ENCODE results near the gene TCF7.

Gene TCF7

GRCh38 chr5:134113363-134113889, 1.1 kb upstream of the TCF7 start:
- peak; percentile 29 for DNase-seq (ENCODE audit: low spot score)

DNA sequence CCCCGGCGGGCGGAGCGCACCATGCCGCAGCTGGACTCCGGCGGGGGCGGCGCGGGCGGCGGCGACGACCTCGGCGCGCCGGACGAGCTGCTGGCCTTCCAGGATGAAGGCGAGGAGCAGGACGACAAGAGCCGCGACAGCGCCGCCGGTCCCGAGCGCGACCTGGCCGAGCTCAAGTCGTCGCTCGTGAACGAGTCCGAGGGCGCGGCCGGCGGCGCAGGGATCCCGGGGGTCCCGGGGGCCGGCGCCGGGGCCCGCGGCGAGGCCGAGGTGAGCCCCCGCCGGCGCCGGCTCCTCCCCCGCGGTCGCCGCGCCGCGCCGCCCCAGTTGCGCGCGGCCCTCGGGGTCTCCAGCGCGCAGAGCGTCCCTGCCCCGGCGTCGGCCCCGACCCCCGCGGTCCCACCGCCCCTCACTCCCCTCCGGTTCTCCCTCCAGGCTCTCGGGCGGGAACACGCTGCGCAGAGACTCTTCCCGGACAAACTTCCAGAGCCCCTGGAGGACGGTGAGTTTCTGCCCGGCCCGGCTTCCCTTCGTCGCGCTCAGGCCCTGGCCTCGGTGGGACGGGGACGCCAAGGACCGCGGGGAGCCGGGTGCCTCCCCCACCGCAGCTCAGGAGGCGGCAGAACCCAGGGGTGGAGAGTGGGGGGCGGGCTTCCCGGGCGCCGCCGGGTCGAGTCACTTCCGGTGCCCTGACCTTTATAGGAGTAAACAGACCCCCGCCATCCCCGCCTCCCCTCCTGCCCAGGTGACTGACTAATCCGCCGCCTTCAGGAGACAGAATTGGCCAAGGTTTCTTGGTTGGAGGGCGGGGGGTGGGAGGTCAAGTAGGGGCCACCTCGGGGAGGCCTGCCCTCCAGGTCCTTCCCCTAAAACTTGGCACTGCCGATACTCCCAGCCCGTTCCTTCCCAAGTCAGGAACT, 665 bp downstream of the TCF7 start:
- peak; percentile 94 for DNase-seq (ENCODE audit: low spot score)

DNA sequence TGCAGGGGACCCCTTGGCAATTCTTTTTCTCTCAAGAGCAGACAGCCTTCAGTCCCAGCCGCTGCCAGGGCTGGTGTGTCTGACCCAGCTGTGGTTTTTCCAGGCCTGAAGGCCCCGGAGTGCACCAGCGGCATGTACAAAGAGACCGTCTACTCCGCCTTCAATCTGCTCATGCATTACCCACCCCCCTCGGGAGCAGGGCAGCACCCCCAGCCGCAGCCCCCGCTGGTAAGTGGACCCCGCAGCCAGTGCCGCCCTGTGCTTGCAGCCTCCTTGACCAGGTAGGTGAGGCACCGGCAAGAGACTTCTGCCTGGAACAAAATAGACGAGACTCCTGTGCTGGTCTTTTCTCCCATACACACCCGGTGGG, 1.3 kb downstream of the TCF7 start:
- no peak for DNase-seq (ENCODE audit: low spot score)

GRCh38 chr5:134116286-134116685, 1.8 kb downstream of the TCF7 start:
- no peak for DNase-seq (ENCODE audit: low spot score)

DNA sequence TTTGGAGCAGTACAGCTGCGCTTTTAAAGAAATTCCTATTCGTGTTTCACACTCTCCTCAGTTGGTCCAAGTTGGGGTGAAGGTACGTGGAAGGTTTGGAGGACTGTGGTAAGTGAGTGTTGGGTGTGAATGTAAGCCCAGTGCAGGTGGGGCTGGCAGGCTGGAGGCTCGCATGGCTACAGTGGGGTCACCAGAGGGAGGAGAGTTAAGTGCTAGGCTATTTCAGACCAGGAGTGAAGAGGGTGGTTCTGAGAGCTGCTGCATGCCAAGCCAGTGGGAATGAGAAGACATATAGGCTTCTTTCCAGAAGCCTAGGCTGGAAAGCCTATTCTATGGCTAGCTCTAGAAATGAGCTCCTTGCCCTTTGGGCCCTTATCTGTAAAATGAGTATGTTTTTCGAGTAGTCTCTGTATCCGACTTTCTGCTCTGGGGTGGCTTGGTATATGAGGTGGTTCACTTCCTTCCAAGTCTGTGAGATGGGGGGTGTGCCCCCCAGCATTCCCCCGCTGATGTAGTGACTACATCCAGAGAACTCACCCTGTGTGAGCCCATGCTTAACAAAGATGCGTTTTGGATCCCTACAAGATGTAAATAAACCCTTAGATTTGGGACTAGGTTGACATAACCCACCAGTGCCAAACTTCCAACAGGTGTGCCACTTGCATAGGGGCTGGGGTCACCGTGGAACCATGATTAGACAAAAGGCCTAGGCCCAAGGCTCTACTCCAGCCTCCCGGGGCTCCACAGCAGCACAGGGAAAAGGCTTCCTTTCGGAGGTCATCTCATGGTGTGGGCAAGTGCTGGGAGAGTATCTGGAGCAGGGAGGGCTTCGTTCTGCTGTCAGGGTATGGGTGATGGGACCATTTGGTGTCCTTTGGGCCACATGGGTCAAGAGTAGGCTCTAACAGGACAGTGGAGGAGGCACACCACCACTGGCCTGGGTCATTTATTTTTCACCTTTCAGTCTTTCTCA, 2.6 kb downstream of the TCF7 start:
- DNase-seq (ENCODE audit: low spot score), result no peak

GRCh38 chr5:134118212-134118835, 3.8 kb downstream of the TCF7 start:
- no peak for DNase-seq (ENCODE audit: low spot score)

- no peak for DNase-seq (ENCODE audit: low spot score)
Observed at GRCh38 chr5:134119720-134120119, 5.2 kb downstream of the TCF7 start.

GRCh38 chr5:134120386-134121138, 6.1 kb downstream of the TCF7 start:
- DNase-seq (ENCODE audit: low spot score), result no peak

DNA sequence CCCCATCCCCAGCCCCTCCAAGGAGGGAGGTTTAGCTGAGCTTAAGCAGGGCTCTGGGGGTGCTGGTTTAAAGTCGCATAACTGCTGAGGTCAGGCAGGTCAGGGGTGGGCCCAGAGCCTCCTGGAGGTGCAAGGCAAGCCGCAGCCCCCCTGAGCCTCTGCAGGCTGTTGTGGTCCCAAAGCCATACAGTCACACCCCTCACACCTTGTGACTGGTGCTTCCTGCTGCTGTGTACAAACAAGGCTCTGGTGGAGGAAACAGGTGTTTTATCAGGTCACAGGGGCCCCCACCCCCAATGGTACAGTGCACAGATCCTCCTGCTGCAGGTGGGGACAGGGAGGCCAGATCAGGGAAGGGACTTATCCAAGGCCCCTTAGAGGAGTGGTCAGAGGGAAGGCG, 8.0 kb downstream of the TCF7 start:
- no peak for DNase-seq (ENCODE audit: low spot score)

- no peak for DNase-seq (ENCODE audit: low spot score)
Observed at GRCh38 chr5:134123360-134123759, 8.9 kb downstream of the TCF7 start.

- DNase-seq (ENCODE audit: low spot score), result no peak
Observed at GRCh38 chr5:134124289-134125038, 10.0 kb downstream of the TCF7 start.

DNA sequence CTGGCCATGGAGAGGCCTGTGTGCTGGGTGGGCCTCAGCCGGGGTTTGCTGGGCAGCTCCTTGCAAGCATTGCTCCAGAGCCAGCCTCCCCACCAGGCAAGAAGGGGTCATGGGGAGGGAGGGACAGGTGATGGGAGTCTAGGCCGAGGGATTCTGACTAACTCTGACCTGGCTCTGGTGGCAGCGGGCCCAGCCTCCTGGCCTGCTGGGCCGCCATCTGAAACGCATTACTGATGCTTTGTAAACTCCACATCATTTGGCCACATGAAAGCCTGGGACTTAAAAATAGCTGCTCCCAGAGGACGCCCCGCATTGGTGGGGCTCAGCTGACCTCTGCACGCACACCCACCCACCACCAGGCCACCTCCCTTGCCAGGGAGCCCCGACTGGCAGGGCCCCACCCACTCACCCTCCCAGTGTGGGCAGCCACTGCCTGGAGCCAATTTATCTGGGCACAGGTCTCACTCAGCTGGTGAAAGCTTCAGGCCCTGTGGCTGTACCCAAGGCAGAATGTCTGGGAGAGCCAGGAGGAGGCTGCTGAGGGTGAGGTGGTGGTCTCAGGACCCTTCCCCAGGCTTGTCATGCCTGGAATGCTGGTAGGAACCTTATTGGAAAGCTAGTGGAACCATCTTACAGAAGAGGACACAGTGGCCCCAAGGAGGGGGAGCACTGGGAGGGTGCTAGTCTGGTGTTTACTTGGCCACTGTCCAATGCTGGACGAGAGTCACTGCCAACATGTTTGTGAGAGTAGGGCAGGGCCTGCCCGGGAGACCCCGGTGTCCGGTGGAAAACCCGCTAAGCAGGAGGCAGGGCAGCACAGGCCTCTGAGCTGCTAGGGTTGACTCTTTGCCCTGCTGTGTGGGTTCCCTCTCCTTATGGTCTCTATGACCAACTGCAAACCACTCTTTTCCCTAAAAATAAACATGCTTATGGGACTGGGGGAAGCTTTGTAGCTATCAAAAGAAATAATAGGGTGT, 10.8 kb downstream of the TCF7 start:
- DNase-seq (ENCODE audit: low spot score), result no peak

DNA sequence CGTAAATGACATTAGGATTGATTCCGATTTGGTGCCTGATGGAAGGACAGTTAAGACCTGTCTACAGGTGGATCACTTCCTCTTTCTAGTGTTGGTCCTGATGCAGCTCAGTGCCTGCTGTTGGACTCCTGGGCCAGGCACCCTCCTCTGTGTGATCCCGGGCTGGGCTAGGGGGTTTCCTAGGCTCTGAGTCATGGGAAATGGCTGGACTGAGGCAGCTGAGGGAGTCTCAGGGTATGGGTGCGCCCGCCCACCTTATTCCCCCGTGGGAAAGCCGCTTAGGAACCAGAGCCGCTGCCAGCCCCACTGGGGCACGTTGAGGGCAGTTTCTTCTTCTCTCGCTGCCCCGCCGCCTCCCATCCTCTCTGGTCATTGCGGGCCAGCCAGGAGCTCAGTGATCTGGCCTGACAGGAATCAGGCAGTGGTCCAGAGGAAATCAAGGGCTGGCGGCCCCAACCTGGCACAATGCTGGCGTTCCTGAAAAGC, 12.9 kb downstream of the TCF7 start:
- no peak for DNase-seq (ENCODE audit: low spot score)

DNA sequence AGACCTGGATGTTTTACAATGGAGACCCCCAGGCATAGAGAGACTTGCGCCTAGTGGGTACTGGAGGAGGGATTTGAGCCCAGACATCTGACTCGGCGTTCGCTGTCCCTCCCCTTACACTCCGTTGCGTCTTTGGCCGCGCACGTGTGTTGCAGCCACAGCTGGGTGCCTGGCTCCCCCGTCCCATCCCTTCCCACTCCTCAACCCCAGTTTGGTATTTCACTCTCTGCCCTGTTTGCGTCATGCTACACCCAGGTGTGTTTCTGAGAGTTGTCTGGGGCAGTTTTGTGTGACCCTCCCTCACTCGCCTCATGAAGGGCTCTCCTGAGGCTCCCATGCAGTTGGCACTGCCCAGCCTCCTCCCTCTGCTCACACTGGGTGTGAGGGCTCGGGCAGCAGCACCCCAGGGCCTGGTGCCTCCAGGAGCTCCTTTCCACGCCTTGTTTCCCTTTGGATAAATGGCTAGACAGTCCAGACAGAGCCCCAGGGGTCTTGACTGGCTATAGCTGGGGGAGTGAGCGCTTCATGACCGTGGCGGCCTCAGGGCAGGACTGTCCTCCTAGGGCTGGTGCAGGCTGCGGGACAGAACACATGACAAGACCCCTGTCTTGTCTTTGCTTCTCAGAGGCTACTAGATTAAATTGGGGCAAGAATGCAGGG, 13.6 kb downstream of the TCF7 start:
- DNase-seq (ENCODE audit: low spot score), result no peak

GRCh38 chr5:134128648-134128995, 14.1 kb downstream of the TCF7 start:
- DNase-seq (ENCODE audit: low spot score), result no peak

DNA sequence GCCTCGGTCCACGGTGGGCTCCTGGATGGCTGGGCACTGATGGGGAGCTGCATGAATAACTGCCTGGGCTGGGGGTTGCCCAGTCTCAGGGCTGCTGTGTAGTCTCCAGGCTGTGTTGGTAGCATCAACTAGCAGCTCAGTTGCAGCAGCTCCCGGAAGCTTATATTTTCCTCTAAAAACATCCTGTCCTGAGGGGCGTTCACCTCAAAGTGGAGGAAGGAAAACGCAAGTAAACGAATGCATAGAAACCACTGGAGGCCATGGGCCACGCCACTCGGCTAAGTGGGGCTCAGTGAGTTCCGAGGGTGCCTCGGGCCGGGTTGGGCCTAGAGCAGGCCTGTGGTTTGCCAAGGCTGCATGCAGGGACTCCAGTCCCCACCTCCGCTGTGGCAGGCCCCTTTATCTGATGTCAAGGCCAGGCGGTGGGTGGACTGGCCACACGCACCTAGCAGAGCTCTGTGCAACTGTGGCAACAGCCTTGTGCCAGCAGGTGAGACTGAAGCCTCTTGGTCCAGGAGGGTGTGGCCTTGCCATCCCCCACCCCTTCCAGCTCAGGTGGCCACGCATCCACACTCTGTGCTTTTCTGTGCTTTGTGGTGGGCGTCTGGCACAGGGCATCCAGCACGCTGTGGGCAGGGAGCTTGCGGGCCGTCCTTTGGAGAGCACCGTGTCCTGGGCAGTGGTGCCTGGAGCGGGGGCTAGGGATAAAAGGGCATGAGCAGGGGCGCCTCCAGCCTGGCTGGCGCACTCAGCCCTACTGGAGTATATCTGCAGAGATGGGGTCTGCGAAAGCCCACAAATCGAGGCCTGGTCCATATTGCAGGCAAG, 15.1 kb downstream of the TCF7 start:
- no peak for DNase-seq (ENCODE audit: low spot score)

- DNase-seq (ENCODE audit: low spot score), result no peak
Observed at GRCh38 chr5:134130239-134130945, 15.9 kb downstream of the TCF7 start.
